ENCODE results near the gene WASF1. TPM values are rescaled to one million over a fixed set of nuclear protein-coding genes. Genes with fewer than 3 reads are reported as not detected.

WASF1 gene
- total RNA-seq, 1 donor = 14.2 TPM

- DNase-seq (ENCODE audit: low read depth) = no peak
- TF ChIP-seq, protein P1, sequence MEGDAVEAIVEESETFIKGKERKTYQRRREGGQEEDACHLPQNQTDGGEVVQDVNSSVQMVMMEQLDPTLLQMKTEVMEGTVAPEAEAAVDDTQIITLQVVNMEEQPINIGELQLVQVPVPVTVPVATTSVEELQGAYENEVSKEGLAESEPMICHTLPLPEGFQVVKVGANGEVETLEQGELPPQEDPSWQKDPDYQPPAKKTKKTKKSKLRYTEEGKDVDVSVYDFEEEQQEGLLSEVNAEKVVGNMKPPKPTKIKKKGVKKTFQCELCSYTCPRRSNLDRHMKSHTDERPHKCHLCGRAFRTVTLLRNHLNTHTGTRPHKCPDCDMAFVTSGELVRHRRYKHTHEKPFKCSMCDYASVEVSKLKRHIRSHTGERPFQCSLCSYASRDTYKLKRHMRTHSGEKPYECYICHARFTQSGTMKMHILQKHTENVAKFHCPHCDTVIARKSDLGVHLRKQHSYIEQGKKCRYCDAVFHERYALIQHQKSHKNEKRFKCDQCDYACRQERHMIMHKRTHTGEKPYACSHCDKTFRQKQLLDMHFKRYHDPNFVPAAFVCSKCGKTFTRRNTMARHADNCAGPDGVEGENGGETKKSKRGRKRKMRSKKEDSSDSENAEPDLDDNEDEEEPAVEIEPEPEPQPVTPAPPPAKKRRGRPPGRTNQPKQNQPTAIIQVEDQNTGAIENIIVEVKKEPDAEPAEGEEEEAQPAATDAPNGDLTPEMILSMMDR (IDR thresholded peaks at IDR 0.05; ENCODE audit: insufficient read depth, low read depth, low read length) = no peak
- no peak overlapping the region for H3K4me3 ChIP-seq (ENCODE audit: low read depth, low read length)
These were observed 124.6 kb downstream of the WASF1 start for GRCh38 chr6:110054664-110055386.

DNA sequence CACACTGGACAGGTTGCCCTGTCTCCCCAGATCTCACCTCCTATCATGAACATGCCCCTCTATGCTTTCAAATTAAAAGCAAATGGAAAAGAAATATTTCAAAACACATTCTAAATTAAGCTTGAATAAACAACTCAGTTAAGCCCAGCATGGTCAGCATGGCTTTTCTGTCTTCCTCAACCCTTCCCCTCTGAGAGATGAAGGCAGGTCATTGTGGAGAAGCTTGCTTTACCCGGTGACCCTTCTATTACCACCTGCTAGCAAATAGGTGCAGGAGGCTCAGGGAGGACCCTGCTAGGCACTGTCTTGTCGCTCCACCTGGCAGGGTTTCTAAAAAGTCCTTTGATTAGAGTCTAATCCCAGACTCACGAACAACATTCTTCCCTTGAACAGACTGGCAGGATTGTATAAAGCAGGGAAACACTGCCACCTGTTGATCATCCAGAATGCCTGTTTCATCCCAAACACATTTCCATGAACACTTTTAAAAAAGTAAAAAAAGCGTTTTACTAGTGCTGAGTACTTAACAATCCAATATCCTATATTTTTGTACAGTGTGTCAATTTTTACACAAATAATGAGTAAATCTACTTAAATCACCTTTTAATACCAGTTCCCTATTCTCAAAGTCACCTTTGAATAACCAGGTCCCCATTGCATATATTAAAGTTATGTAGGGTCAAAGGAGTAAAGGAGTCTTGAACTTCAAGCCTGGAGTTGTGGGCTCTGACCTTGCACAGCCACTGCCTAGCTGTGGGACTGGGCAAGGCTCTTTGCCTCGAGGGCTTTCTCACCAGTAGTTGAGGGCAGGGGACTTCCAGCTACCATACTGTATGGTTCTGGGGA, 125.9 kb downstream of the WASF1 start:
- peak; percentile 58 for DNase-seq (ENCODE audit: low read depth)
- TF ChIP-seq, protein P1 (IDR thresholded peaks at IDR 0.05; ENCODE audit: insufficient read depth, low read depth, low read length) = peak; percentile 72
- no peak overlapping the region for H3K4me3 ChIP-seq (ENCODE audit: low read depth, low read length)

- DNase-seq (ENCODE audit: low read depth) = no peak
- TF ChIP-seq, protein P1 (IDR thresholded peaks at IDR 0.05; ENCODE audit: insufficient read depth, low read depth, low read length) = no peak
- no peak overlapping the region for H3K4me3 ChIP-seq (ENCODE audit: low read depth, low read length)
These were observed 129.0 kb downstream of the WASF1 start for GRCh38 chr6:110050440-110050813.

Other genes starting within 250 kb of the WASF1 start
- gene GPR6, start 201.4 kb downstream of the WASF1 start, total RNA-seq = not detected in 2 replicates
- 19.0 and 32.0 TPM in 2 replicates for gene CDC40, start 757 bp upstream of the WASF1 start, total RNA-seq
- gene METTL24, start 178.7 kb upstream of the WASF1 start, total RNA-seq = 0.32 TPM in 1 of 2 replicates, not detected in the other
- 1.9 and 3.9 TPM in 2 replicates for gene DDO, start 235.9 kb upstream of the WASF1 start, total RNA-seq

Measured in fibroblast of villous mesenchyme (primary cell).